CD14-positive monocyte (primary cell): Measurements from ENCODE around the gene ELMO3. TPM values are rescaled to one million over a fixed set of nuclear protein-coding genes. Genes with fewer than 3 reads are reported as not detected.

Experiments used
- DNase-seq, 3 donors: peaks; one replicate each; pipeline ENCODE4 v3.0.0-alpha.2; 2011 to 2022
- H2AFZ ChIP-seq: 2 replicates; pipeline ENCODE4 v1.6.0; 2012; ENCODE audit warnings: mild to moderate bottlenecking, low read depth, low read length, inconsistent platforms; ENCODE audit not compliant: insufficient read depth, poor library complexity, severe bottlenecking
- H3K27ac ChIP-seq, 2 donors: 1 replicate in 1 of 2; 2 replicates in 1 of 2; pipeline ENCODE4 v1.5.1; 2012 to 2013; ENCODE audit warnings: low read length in 2 of 2, control low read depth in 1 of 2, inconsistent platforms in 1 of 2, low read depth in 1 of 2, mild to moderate bottlenecking in 1 of 2
- H3K27me3 ChIP-seq, 2 donors: one replicate each; pipeline versions ENCODE4 v1.6.0 to v1.6.1; 2011 to 2013; ENCODE audit warnings: low read length in 2 of 2; ENCODE audit not compliant: control insufficient read depth in 2 of 2, insufficient read depth in 2 of 2
- H3K36me3 ChIP-seq, 2 donors: replicated peaks in 1 of 2; 1 replicate in 1 of 2; 2 replicates in 1 of 2; pipeline versions ENCODE4 v1.5.1 to v1.6.1; 2012 to 2013; ENCODE audit warnings: low read length in 2 of 2, control low read depth in 1 of 2, inconsistent platforms in 1 of 2, mild to moderate bottlenecking in 1 of 2; ENCODE audit not compliant: insufficient read depth in 2 of 2, control insufficient read depth in 1 of 2
- H3K4me1 ChIP-seq, 2 donors: 1 replicate in 1 of 2; 2 replicates in 1 of 2; pipeline versions ENCODE4 v1.5.1 to v1.6.1; 2012 to 2013; ENCODE audit warnings: low read length in 2 of 2, control low read depth in 1 of 2, inconsistent platforms in 1 of 2, mild to moderate bottlenecking in 1 of 2, moderate library complexity in 1 of 2; ENCODE audit not compliant: insufficient read depth in 2 of 2, control insufficient read depth in 1 of 2
- H3K4me2 ChIP-seq: replicated peaks from 2 replicates; pipeline ENCODE3; 2012; ENCODE audit warnings: low read length, moderate library complexity, mild to moderate bottlenecking; ENCODE audit not compliant: poor library complexity, severe bottlenecking; ENCODE audit errors: extremely low read depth
- H3K4me3 ChIP-seq, 3 experiments: fragments of 200-600 bp in 1 of 3; sonication (generic) in 1 of 3; replicated peaks in 1 of 3; 1 replicate in 2 of 3; 2 replicates in 1 of 3; pipeline ENCODE4 v1.5.1; 2011 to 2013; ENCODE audit warnings: low read length in 3 of 3, mild to moderate bottlenecking in 3 of 3, control low read depth in 2 of 3, low read depth in 2 of 3, inconsistent platforms in 1 of 3, moderate library complexity in 1 of 3
- H3K79me2 ChIP-seq: 2 replicates; pipeline ENCODE4 v1.6.0; 2012; ENCODE audit warnings: mild to moderate bottlenecking, control low read depth, inconsistent platforms, low read length, moderate library complexity; ENCODE audit not compliant: insufficient read depth
- H3K9ac ChIP-seq: 2 replicates; pipeline ENCODE4 v1.6.0; 2017; ENCODE audit warnings: low read length, mild to moderate bottlenecking; ENCODE audit not compliant: insufficient read depth, poor library complexity, severe bottlenecking
- H3K9me3 ChIP-seq, 2 donors: replicated peaks in 1 of 2; 1 replicate in 1 of 2; 2 replicates in 1 of 2; pipeline versions ENCODE4 v1.5.1 to v1.6.1; 2012 to 2013; ENCODE audit warnings: low read length in 2 of 2, control low read depth in 1 of 2; ENCODE audit not compliant: control insufficient read depth in 1 of 2, insufficient read depth in 1 of 2
- H4K20me1 ChIP-seq: 2 replicates; pipeline ENCODE4 v1.6.0; 2012; ENCODE audit warnings: mild to moderate bottlenecking, low read length, control low read depth, moderate library complexity; ENCODE audit not compliant: insufficient read depth
- H3K27ac Mint-ChIP-seq, 7 donors: one replicate each; pipeline ENCODE4 v1.8.0; 2020; ENCODE audit warnings: mild to moderate bottlenecking in 7 of 7, mixed read lengths in 7 of 7, moderate library complexity in 6 of 7, inconsistent platforms in 2 of 7
- H3K27me3 Mint-ChIP-seq, 3 donors: one replicate each; pipeline ENCODE4 v1.8.0; 2021 to 2022; ENCODE audit warnings: low read depth in 3 of 3, mild to moderate bottlenecking in 3 of 3, mixed read lengths in 3 of 3, moderate library complexity in 3 of 3, inconsistent platforms in 1 of 3
- H3K36me3 Mint-ChIP-seq, 2 donors: one replicate each; pipeline ENCODE4 v1.8.0; 2020; ENCODE audit warnings: mixed read lengths in 2 of 2, inconsistent platforms in 1 of 2, mild to moderate bottlenecking in 1 of 2
- H3K4me1 Mint-ChIP-seq: one replicate; pipeline ENCODE4 v1.8.0; 2020; ENCODE audit warnings: mild to moderate bottlenecking, mixed read lengths
- H3K4me3 Mint-ChIP-seq, 2 donors: one replicate each; pipeline ENCODE4 v1.8.0; 2020; ENCODE audit warnings: mild to moderate bottlenecking in 2 of 2, mixed read lengths in 2 of 2, moderate library complexity in 1 of 2
- H3K9me3 Mint-ChIP-seq, 7 donors: one replicate each; pipeline ENCODE4 v1.8.0; 2020 to 2022; ENCODE audit warnings: mixed read lengths in 7 of 7, mild to moderate bottlenecking in 6 of 7, moderate library complexity in 6 of 7, inconsistent platforms in 2 of 7
- WGBS: methylation state at CpG from one replicate; pipeline ENCODE4 v1.1.5; 2013; ENCODE audit warnings: missing lambda C conversion rate; ENCODE audit not compliant: insufficient coverage; 5-methylcytosine and 5-hydroxymethylcytosine counted together
- intact Hi-C, 2 donors: fragments of 100-400 bp; cut with micrococcal nuclease; formaldehyde crosslinking; loops; one replicate each; pipeline versions ENCODE4 v1.15.0 to v1.15.1; 2023
- polyA plus RNA-seq, 3 donors: library from polyadenylated mRNA; depleted of rRNA in 1 of 3; unstranded in 2 of 3; stranded (reverse) in 1 of 3; fragments of 300-500 nt in 2 of 3; fragments of >200 nt in 1 of 3; fragmentation: Illumina TruSeq in 2 of 3; gene quantifications; 1 replicate in 2 of 3; 2 replicates in 1 of 3; pipeline ENCODE4 v1.2.3, GENCODE V29; 2012 to 2021
- TF ChIP-seq, protein P1 (sequence below): fragments of 200-600 bp; IDR thresholded peaks from one replicate; pipeline ENCODE4 v1.8.0; 2022; ENCODE audit warnings: antibody characterized with exemption, mild to moderate bottlenecking

Gene ELMO3
- polyA plus RNA-seq, 3 donors: 0.15 to 7.0 TPM; not detected in 1

DNA sequence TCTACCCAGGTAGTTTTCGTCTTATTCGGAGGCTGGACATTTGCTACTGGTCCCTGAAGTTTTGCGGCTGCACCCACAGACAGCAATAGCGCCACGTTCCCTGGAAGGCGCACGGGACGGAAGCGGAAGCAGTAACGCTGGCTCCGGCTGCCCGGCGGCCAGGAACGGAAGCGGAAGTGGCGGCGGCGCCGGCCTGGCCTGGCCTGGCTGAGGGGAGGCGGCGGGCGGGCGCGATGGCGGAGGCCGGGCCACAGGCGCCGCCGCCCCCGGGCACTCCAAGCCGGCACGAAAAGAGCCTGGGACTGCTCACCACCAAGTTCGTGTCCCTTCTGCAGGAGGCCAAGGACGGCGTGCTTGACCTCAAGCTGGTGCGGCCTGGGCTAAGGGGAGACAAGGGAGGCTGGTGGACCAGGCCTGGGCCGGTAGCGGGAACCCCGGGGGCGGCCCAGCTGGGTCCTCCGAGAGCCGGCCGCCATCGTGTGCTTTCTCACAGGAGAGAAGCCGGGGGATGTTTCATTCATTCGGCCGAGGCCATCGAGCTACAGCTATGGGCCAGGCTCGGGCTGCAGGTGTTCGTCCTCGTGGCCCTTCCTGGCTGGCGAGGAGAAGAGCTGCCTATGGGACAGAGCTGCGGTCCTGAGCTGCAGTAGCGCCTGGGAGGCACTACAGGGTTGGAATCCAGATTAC, 6.8 kb upstream of the ELMO3 start, which contains the start of gene E2F4:
E2F4 (plus strand) TSS at position 161 of the 687 bp plus-strand sequence; CDS start at position 234, 73 bp downstream.
- H3K4me2 ChIP-seq: peak within 1 kb of the TSS; percentile 83
- 0% methylated on average over 54 of the region's 54 CpGs for WGBS
- peaks cover 30 to 33% of the 10 kb centered on the region in 2 donors for H3K36me3 ChIP-seq
- H3K9me3 ChIP-seq: no peaks in the 10 kb centered on the region
- H3K27me3 ChIP-seq: no peaks in the 10 kb centered on the region
- peak within 1 kb of the TSS; percentile 53 to 87 for H3K27ac ChIP-seq
- intact Hi-C loops: loop anchor here (2.0 to 5.0 kb wide), 3 partner anchors 31 to 55 kb away; partner anchors contain the start of genes FHOD1 (in 2 of the 2) and TMEM208 (in 2 of the 2)
- TF ChIP-seq, protein P1, sequence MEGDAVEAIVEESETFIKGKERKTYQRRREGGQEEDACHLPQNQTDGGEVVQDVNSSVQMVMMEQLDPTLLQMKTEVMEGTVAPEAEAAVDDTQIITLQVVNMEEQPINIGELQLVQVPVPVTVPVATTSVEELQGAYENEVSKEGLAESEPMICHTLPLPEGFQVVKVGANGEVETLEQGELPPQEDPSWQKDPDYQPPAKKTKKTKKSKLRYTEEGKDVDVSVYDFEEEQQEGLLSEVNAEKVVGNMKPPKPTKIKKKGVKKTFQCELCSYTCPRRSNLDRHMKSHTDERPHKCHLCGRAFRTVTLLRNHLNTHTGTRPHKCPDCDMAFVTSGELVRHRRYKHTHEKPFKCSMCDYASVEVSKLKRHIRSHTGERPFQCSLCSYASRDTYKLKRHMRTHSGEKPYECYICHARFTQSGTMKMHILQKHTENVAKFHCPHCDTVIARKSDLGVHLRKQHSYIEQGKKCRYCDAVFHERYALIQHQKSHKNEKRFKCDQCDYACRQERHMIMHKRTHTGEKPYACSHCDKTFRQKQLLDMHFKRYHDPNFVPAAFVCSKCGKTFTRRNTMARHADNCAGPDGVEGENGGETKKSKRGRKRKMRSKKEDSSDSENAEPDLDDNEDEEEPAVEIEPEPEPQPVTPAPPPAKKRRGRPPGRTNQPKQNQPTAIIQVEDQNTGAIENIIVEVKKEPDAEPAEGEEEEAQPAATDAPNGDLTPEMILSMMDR: no peak
- H4K20me1 ChIP-seq: peaks cover 50% of the 10 kb centered on the region
- Mint-ChIP-seq H3K9me3 (peaks cover 0 to 2% (median 0%) of the 10 kb centered on the region in 7 donors), H3K27me3 (peaks cover 0 to under 1% (median 0%) of the 10 kb centered on the region in 3 donors), H3K27ac (peak within 1 kb of the TSS; percentile 79 to 88 (median 83)), H3K4me1 (peaks cover 30% of the 10 kb centered on the region), H3K36me3 (peaks cover 31 to 39% of the 10 kb centered on the region in 2 donors), H3K4me3 (peak within 1 kb of the TSS; percentile 83 to 88)
- peaks cover 30% of the 10 kb centered on the region for H3K79me2 ChIP-seq
- peak within 1 kb of the TSS; percentile 88 for H2AFZ ChIP-seq
- H3K9ac ChIP-seq: peak within 1 kb of the TSS; percentile 95
- H3K4me1 ChIP-seq: peaks cover 18 to 20% of the 10 kb centered on the region in 2 donors
- peak within 1 kb of the TSS; percentile 81 to 99 (median 95) for H3K4me3 ChIP-seq
- DNase-seq: peak; percentile 92 to 94 (median 93)

DNA sequence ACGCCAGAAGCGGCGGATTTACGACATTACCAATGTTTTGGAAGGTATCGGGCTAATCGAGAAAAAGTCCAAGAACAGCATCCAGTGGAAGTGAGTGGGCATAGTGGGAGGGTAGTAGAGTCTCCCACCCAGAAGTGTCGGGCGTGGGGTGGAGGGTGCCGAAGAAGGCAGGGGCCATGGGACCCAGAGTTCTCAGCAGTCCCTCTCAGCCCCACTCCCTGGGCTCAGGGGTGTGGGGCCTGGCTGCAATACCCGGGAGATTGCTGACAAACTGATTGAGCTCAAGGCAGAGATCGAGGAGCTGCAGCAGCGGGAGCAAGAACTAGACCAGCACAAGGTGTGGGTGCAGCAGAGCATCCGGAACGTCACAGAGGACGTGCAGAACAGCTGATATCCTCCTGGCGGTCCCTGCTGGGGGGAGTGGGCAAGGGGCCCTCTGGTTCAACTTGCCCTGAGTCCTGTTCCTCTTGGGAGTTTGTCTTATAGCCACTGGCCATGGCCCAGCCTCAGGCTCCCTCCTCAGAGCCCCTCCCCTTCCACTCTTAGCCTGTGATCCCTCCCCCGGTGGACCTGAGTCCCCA, 6.1 kb upstream of the ELMO3 start:
- TF ChIP-seq, protein P1: no peak
- Mint-ChIP-seq H3K27me3 (no peaks in the 10 kb centered on the region), H3K4me1 (peaks cover 34% of the 10 kb centered on the region), H3K9me3 (peaks cover 0 to 2% (median 0%) of the 10 kb centered on the region in 7 donors), H3K27ac (peak overlapping the region; percentile 79 to 88 (median 83)), H3K4me3 (peak overlapping the region; percentile 83 to 88), H3K36me3 (peaks cover 35 to 47% of the 10 kb centered on the region in 2 donors)
- intact Hi-C loops: loop anchor here (2.0 to 5.0 kb wide), 3 partner anchors 32 to 54 kb away; partner anchors contain the start of genes FHOD1 (in 2 of the 2) and TMEM208 (in 2 of the 2)
- WGBS: 65% methylated on average over 5 of the region's 17 CpGs
- Histone ChIP-seq H4K20me1 (peaks cover 58% of the 10 kb centered on the region), H3K9me3 (no peaks in the 10 kb centered on the region), H3K36me3 (peaks cover 37 to 41% of the 10 kb centered on the region in 2 donors), H3K4me3 (peak overlapping the region; percentile 81 to 99 (median 95)), H3K27me3 (no peaks in the 10 kb centered on the region), H3K27ac (peak overlapping the region; percentile 53 to 87), H3K4me1 (peaks cover 18 to 20% of the 10 kb centered on the region in 2 donors), H3K4me2 (peak overlapping the region; percentile 83), H3K79me2 (peaks cover 30% of the 10 kb centered on the region), H3K9ac (peak overlapping the region; percentile 95), H2AFZ (peak overlapping the region; percentile 88)
- DNase-seq: no peak
